HCT116 (cell line): ENCODE data around the gene GPHN.

Experiments
- SP1 ChIP-seq: IDR thresholded peaks from 2 replicates; pipeline ENCODE4 v1.6.1; 2012; ENCODE audit warnings: low read depth
- TF ChIP-seq, protein P1 (sequence below), 3 experiments: fragments of 200-600 bp in 1 of 3; sonication (generic) in 1 of 3; IDR thresholded peaks in 2 of 3; conservative IDR thresholded peaks in 1 of 3; 2 replicates each; pipeline ENCODE4 v1.5.1; 2012 to 2017; ENCODE audit warnings: low read depth in 2 of 3, low read length in 2 of 3, antibody characterized with exemption in 1 of 3, borderline replicate concordance in 1 of 3, control low read depth in 1 of 3, mild to moderate bottlenecking in 1 of 3, mixed read lengths in 1 of 3, mixed run types in 1 of 3, moderate library complexity in 1 of 3; ENCODE audit not compliant: insufficient read depth in 1 of 3
- TF ChIP-seq, protein P2 (sequence below): IDR thresholded peaks from 2 replicates; pipeline ENCODE4 v1.6.1; 2012; ENCODE audit warnings: low read depth

DNA sequence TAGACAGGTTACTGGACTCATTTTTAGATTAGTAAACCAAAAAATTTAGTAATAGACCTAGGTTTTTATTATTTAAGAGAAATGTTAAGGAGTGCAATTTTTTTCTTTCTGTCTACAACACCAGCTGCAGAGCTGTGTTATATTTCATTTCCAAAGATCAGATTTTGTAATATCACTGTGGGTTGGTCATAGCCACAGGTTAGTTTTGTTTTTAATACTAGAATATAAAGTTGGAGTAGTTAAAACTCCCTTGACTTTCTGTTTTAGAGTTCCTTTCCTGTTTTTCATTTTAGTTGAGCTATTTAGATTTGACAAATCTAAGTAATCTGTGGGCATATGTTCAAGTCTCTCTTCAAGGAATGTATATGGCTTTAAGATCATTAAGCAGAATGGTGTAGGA, 650.6 kb downstream of the GPHN start:
- TF ChIP-seq SP1, result no peak
- TF ChIP-seq, protein P1, sequence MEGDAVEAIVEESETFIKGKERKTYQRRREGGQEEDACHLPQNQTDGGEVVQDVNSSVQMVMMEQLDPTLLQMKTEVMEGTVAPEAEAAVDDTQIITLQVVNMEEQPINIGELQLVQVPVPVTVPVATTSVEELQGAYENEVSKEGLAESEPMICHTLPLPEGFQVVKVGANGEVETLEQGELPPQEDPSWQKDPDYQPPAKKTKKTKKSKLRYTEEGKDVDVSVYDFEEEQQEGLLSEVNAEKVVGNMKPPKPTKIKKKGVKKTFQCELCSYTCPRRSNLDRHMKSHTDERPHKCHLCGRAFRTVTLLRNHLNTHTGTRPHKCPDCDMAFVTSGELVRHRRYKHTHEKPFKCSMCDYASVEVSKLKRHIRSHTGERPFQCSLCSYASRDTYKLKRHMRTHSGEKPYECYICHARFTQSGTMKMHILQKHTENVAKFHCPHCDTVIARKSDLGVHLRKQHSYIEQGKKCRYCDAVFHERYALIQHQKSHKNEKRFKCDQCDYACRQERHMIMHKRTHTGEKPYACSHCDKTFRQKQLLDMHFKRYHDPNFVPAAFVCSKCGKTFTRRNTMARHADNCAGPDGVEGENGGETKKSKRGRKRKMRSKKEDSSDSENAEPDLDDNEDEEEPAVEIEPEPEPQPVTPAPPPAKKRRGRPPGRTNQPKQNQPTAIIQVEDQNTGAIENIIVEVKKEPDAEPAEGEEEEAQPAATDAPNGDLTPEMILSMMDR (IDR thresholded peaks at IDR 0.05 in 2 of 3, conservative IDR thresholded peaks at IDR 0.05 in 1 of 3; ENCODE audit: borderline replicate concordance in 1 of 3, insufficient read depth in 1 of 3, low read depth in 2 of 3, low read length in 2 of 3), result no peak
- TF ChIP-seq, protein P2, sequence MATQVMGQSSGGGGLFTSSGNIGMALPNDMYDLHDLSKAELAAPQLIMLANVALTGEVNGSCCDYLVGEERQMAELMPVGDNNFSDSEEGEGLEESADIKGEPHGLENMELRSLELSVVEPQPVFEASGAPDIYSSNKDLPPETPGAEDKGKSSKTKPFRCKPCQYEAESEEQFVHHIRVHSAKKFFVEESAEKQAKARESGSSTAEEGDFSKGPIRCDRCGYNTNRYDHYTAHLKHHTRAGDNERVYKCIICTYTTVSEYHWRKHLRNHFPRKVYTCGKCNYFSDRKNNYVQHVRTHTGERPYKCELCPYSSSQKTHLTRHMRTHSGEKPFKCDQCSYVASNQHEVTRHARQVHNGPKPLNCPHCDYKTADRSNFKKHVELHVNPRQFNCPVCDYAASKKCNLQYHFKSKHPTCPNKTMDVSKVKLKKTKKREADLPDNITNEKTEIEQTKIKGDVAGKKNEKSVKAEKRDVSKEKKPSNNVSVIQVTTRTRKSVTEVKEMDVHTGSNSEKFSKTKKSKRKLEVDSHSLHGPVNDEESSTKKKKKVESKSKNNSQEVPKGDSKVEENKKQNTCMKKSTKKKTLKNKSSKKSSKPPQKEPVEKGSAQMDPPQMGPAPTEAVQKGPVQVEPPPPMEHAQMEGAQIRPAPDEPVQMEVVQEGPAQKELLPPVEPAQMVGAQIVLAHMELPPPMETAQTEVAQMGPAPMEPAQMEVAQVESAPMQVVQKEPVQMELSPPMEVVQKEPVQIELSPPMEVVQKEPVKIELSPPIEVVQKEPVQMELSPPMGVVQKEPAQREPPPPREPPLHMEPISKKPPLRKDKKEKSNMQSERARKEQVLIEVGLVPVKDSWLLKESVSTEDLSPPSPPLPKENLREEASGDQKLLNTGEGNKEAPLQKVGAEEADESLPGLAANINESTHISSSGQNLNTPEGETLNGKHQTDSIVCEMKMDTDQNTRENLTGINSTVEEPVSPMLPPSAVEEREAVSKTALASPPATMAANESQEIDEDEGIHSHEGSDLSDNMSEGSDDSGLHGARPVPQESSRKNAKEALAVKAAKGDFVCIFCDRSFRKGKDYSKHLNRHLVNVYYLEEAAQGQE, result no peak
